PFSK-1 (cell line): ENCODE data around the gene OR3A2.

Source experiments
- FOXP2 ChIP-seq: optimal IDR thresholded peaks from 2 replicates; pipeline ENCODE3; 2011; ENCODE audit warnings: borderline replicate concordance, control low read depth, inconsistent platforms; ENCODE audit not compliant: insufficient read depth; ENCODE audit errors: extremely low read length, extremely low read depth
- POLR2AphosphoS5 ChIP-seq: IDR thresholded peaks from 2 replicates; pipeline ENCODE4 v1.6.1; 2012; ENCODE audit warnings: low read depth, mild to moderate bottlenecking, control low read depth, low read length, moderate library complexity
- REST ChIP-seq, 2 experiments: IDR thresholded peaks; 2 replicates each; pipeline versions ENCODE4 v1.6.1 to v1.8.0; 2011 to 2012; ENCODE audit warnings: low read depth in 2 of 2, low read length in 2 of 2, control low read depth in 1 of 2, inconsistent platforms in 1 of 2, mild to moderate bottlenecking in 1 of 2, moderate library complexity in 1 of 2; ENCODE audit not compliant: insufficient read depth in 1 of 2
- SIN3A ChIP-seq: IDR thresholded peaks from 2 replicates; pipeline ENCODE4 v1.6.1; 2012; ENCODE audit warnings: mild to moderate bottlenecking, low read length, moderate library complexity, borderline replicate concordance; ENCODE audit not compliant: insufficient read depth
- TAF1 ChIP-seq: IDR thresholded peaks from 2 replicates; pipeline ENCODE4 v1.6.1; 2012; ENCODE audit warnings: low read length, control low read depth, borderline replicate concordance; ENCODE audit not compliant: insufficient read depth

The OR3A2 gene

GRCh38 chr17:3256575-3256974 is 129.5 kb downstream of the OR3A2 start:
- TF ChIP-seq POLR2AphosphoS5 (no peak), SIN3A (no peak), TAF1 (no peak), REST (IDR thresholded peaks at IDR 0.05; ENCODE audit: insufficient read depth in 1 of 2, low read depth in 2 of 2, low read length in 2 of 2) (no peak), FOXP2 (no peak)
